Stimulated activated CD4-positive, alpha-beta T cell treated with anti-CD3 and anti-CD28 coated beads, Interleukin-12 subunit alpha, Interleukin-12 subunit beta, amount 100 ng/mL, for 4 hours (primary cell): Measurements from ENCODE around the gene NTSR1.

ENCODE experiments used
- DNase-seq: peaks from one replicate; pipeline ENCODE4 v3.0.0-alpha.2; 2020

Gene NTSR1

GRCh38 chr20:62760471-62760855 lies 51.8 kb downstream of the NTSR1 start:
- DNase-seq = no peak

GRCh38 chr20:62760856-62761758 lies 52.5 kb downstream of the NTSR1 start:
- DNase-seq = no peak

- no peak for DNase-seq
Observed at GRCh38 chr20:62761759-62762131, 53.1 kb downstream of the NTSR1 start.

- no peak for DNase-seq
Observed at GRCh38 chr20:62762376-62762775, 53.7 kb downstream of the NTSR1 start.

- no peak for DNase-seq
Observed at GRCh38 chr20:62762801-62763368, 54.2 kb downstream of the NTSR1 start.

- DNase-seq = no peak
Observed at GRCh38 chr20:62763404-62763803, 54.8 kb downstream of the NTSR1 start.

- DNase-seq = no peak
Observed at GRCh38 chr20:62764156-62764935, 55.7 kb downstream of the NTSR1 start.

- DNase-seq = no peak
Observed at GRCh38 chr20:62765021-62765420, 56.4 kb downstream of the NTSR1 start.

- DNase-seq = no peak
Observed at GRCh38 chr20:62765432-62766070, 56.9 kb downstream of the NTSR1 start.

GRCh38 chr20:62766071-62766450 lies 57.4 kb downstream of the NTSR1 start:
- DNase-seq = no peak

GRCh38 chr20:62766716-62767115 lies 58.1 kb downstream of the NTSR1 start:
- DNase-seq = no peak

GRCh38 chr20:62768234-62768546 lies 59.6 kb downstream of the NTSR1 start:
- no peak for DNase-seq

- no peak for DNase-seq
Observed at GRCh38 chr20:62768551-62769287, 60.1 kb downstream of the NTSR1 start.

GRCh38 chr20:62769346-62770071 lies 60.9 kb downstream of the NTSR1 start:
- no peak for DNase-seq

- DNase-seq = no peak
Observed at GRCh38 chr20:62770111-62770910, 61.7 kb downstream of the NTSR1 start.

- no peak for DNase-seq
Observed at GRCh38 chr20:62770916-62771315, 62.3 kb downstream of the NTSR1 start.

- DNase-seq = no peak
Observed at GRCh38 chr20:62771396-62772102, 62.9 kb downstream of the NTSR1 start.

- no peak for DNase-seq
Observed at GRCh38 chr20:62772103-62772611, 63.5 kb downstream of the NTSR1 start.

GRCh38 chr20:62772619-62772989 lies 64.0 kb downstream of the NTSR1 start:
- DNase-seq = no peak
